HepG2 (cell line): ENCODE results near the gene FTL. TPM values are rescaled to one million over a fixed set of nuclear protein-coding genes. Genes with fewer than 3 reads are reported as not detected.

Experiments used
- ATF1 ChIP-seq: IDR thresholded peaks from 2 replicates; pipeline ENCODE4 v1.6.1; 2016; ENCODE audit warnings: mild to moderate bottlenecking, control low read depth
- EZH2 ChIP-seq: conservative IDR thresholded peaks from 2 replicates; pipeline ENCODE4 v1.6.1; 2012; ENCODE audit warnings: mild to moderate bottlenecking, low read depth, low read length, moderate library complexity
- JUN ChIP-seq: sonication (generic); formaldehyde crosslinking; IDR thresholded peaks from 2 replicates; pipeline ENCODE4 v1.4.0; 2020; ENCODE audit warnings: mild to moderate bottlenecking, missing genetic modification reagents
- KDM3A ChIP-seq: IDR thresholded peaks from 2 replicates; pipeline ENCODE4 v1.6.1; 2018; ENCODE audit warnings: low read depth, missing compliant biosample characterization
- KDM6A ChIP-seq: IDR thresholded peaks from 2 replicates; pipeline ENCODE4 v1.6.1; 2016; ENCODE audit warnings: low read depth
- MEIS2 ChIP-seq: sonication (generic); formaldehyde crosslinking; IDR thresholded peaks from 2 replicates; pipeline ENCODE4 v1.9.0; 2021; ENCODE audit warnings: mild to moderate bottlenecking, missing genetic modification reagents
- SOX6 ChIP-seq, 2 experiments: fragments of 450-650 bp in 1 of 2; sonication (generic) in 1 of 2; formaldehyde crosslinking in 1 of 2; IDR thresholded peaks; 2 replicates each; pipeline versions ENCODE4 v1.4.0 to v1.6.1; 2017 to 2020; ENCODE audit warnings: antibody characterized with exemption in 1 of 2, mild to moderate bottlenecking in 1 of 2, missing genetic modification reagents in 1 of 2
- ZEB1 ChIP-seq: IDR thresholded peaks from 2 replicates; pipeline ENCODE4 v1.6.1; 2012; ENCODE audit warnings: mild to moderate bottlenecking, low read depth, inconsistent platforms; ENCODE audit not compliant: insufficient replicate concordance
- ZNF33B ChIP-seq: sonication (generic); formaldehyde crosslinking; IDR thresholded peaks from 2 replicates; pipeline ENCODE4 v1.5.1; 2020; ENCODE audit warnings: mild to moderate bottlenecking, missing genetic modification reagents
- ZNF530 ChIP-seq: sonication (generic); formaldehyde crosslinking; IDR thresholded peaks from 2 replicates; pipeline ENCODE4 v1.5.0; 2020; ENCODE audit warnings: low read depth, mild to moderate bottlenecking, missing genetic modification reagents
- ZNF614 ChIP-seq: IDR thresholded peaks from 2 replicates; pipeline ENCODE4 v1.6.1; 2018; ENCODE audit warnings: missing biosample characterization, missing genetic modification reagents, inconsistent platforms, borderline replicate concordance
- ZNF709 ChIP-seq: sonication (generic); formaldehyde crosslinking; IDR thresholded peaks from 2 replicates; pipeline ENCODE4 v1.5.0; 2020; ENCODE audit warnings: mild to moderate bottlenecking, missing genetic modification reagents
- polyA plus RNA-seq, 8 experiments: library from polyadenylated mRNA; depleted of rRNA in 3 of 8; stranded (reverse) in 7 of 8; unstranded in 1 of 8; fragments of >200 nt; fragmentation: Illumina TruSeq in 4 of 8; extraction: Trizol in 4 of 8; gene quantifications; 2 replicates each; pipeline versions ENCODE4 v1.2.1 to v1.2.3, GENCODE V29; 2011 to 2016; ENCODE audit warnings: low read depth in 4 of 8, missing spikeins in 1 of 8, mixed read lengths in 1 of 8; ENCODE audit not compliant: insufficient read depth in 1 of 8
- total RNA-seq, 5 experiments: library from RNA; depleted of rRNA; stranded (reverse); fragments of >200 nt; fragmentation: Illumina TruSeq; extraction: Trizol; gene quantifications; 2 replicates each; pipeline ENCODE4 v1.2.3, GENCODE V29; 2016; ENCODE audit warnings: low read depth in 1 of 5
- TF ChIP-seq, protein P1 (sequence below): IDR thresholded peaks from 2 replicates; pipeline ENCODE4 v1.6.1; 2016; ENCODE audit warnings: missing genetic modification reagents, missing compliant biosample characterization
- TF ChIP-seq, protein P2 (sequence below): sonication (generic); formaldehyde crosslinking; IDR thresholded peaks from one replicate; pipeline ENCODE4 v1.5.1; 2020; ENCODE audit warnings: mild to moderate bottlenecking, missing genetic modification reagents; ENCODE audit errors: not compliant biosample characterization
- TF ChIP-seq, protein P3 (sequence below): sonication (generic); formaldehyde crosslinking; IDR thresholded peaks from 2 replicates; pipeline ENCODE4 v1.5.0; 2020; ENCODE audit warnings: missing genetic modification reagents, mild to moderate bottlenecking, borderline replicate concordance
- TF ChIP-seq, protein P4 (sequence below): sonication (generic); formaldehyde crosslinking; conservative IDR thresholded peaks from 2 replicates; pipeline ENCODE4 v1.4.0; 2020; ENCODE audit warnings: missing genetic modification reagents

FTL gene
- total and polyA plus RNA-seq, 2 of the 13 experiments (the other 11 are each of a cell fraction or from before 2014, with no cell fraction given), result 2,721 to 8,800 TPM

DNA sequence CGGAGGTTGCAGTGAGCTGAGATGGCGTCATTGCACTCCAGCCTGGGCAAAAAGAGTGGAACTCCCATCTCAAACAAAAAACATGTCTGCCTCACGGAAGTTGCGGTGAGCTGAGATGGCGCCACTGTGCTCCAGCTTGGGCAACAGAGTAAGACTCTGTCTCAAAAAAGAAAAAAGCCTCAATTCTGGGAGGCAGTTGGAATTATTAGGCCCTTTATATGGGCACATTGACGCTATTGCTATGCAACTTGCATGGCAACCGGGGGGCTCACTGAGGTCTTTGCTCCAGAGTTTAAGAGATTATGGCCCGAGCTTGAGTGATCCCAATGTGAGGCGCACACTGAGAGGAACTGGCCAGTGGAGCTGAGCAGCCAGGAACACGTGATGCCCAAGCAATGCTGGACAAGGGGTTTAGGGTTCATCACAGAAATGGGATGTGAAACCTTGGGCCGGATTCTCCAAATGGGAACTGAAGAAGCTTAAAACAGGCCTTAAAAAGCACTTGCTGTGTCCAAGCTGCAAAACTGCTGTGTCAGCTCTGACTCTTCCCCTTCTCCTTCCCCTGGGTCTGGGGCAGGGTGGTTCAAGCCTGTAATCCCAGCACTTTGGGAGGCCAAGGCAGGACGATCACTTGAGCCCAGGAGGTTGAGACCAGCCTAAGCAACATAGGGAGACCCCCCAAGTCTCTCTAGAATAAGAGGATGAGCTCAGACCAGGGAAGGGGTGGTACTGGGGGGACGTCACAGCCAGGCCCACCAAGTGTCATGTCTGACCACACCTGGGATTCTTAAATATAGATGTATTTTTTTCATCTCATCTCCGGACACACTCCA lies 2.5 kb downstream of the FTL start (continued):
- TF ChIP-seq, protein P1, sequence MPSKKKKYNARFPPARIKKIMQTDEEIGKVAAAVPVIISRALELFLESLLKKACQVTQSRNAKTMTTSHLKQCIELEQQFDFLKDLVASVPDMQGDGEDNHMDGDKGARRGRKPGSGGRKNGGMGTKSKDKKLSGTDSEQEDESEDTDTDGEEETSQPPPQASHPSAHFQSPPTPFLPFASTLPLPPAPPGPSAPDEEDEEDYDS (CRISPR knock-in tag), result peak; percentile 30; the same call in 1 of the 2 replicates
- TF ChIP-seq, protein P2, sequence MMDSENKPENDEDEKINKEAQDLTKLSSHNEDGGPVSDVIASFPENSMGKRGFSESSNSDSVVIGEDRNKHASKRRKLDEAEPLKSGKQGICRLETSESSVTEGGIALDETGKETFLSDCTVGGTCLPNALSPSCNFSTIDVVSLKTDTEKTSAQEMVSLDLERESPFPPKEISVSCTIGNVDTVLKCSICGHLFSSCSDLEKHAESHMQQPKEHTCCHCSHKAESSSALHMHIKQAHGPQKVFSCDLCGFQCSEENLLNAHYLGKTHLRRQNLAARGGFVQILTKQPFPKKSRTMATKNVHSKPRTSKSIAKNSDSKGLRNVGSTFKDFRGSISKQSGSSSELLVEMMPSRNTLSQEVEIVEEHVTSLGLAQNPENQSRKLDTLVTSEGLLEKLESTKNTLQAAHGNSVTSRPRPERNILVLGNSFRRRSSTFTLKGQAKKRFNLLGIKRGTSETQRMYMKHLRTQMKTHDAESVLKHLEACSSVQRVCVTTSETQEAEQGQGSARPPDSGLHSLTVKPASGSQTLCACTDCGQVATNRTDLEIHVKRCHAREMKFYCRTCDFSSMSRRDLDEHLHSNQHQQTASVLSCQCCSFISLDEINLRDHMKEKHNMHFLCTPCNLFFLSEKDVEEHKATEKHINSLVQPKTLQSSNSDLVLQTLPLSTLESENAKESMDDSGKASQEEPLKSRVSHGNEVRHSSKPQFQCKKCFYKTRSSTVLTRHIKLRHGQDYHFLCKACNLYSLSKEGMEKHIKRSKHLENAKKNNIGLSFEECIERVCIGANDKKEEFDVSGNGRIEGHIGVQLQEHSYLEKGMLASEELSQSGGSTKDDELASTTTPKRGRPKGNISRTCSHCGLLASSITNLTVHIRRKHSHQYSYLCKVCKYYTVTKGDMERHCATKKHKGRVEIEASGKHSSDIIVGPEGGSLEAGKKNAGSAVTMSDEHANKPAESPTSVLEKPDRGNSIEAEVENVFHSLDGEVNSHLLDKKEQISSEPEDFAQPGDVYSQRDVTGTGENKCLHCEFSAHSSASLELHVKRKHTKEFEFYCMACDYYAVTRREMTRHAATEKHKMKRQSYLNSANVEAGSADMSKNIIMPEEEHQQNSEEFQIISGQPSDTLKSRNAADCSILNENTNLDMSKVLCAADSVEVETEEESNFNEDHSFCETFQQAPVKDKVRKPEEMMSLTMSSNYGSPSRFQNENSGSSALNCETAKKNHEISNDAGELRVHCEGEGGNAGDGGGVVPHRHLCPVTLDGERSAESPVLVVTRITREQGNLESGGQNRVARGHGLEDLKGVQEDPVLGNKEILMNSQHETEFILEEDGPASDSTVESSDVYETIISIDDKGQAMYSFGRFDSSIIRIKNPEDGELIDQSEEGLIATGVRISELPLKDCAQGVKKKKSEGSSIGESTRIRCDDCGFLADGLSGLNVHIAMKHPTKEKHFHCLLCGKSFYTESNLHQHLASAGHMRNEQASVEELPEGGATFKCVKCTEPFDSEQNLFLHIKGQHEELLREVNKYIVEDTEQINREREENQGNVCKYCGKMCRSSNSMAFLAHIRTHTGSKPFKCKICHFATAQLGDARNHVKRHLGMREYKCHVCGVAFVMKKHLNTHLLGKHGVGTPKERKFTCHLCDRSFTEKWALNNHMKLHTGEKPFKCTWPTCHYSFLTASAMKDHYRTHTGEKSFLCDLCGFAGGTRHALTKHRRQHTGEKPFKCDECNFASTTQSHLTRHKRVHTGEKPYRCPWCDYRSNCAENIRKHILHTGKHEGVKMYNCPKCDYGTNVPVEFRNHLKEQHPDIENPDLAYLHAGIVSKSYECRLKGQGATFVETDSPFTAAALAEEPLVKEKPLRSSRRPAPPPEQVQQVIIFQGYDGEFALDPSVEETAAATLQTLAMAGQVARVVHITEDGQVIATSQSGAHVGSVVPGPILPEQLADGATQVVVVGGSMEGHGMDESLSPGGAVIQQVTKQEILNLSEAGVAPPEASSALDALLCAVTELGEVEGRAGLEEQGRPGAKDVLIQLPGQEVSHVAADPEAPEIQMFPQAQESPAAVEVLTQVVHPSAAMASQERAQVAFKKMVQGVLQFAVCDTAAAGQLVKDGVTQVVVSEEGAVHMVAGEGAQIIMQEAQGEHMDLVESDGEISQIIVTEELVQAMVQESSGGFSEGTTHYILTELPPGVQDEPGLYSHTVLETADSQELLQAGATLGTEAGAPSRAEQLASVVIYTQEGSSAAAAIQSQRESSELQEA, result peak; percentile 29
- TF ChIP-seq JUN (CRISPR knock-in tag), result no peak
- no peak for TF ChIP-seq ZNF530
- no peak for TF ChIP-seq MEIS2 (CRISPR knock-in tag)
- TF ChIP-seq ZNF709, result no peak
- TF ChIP-seq, protein P3, sequence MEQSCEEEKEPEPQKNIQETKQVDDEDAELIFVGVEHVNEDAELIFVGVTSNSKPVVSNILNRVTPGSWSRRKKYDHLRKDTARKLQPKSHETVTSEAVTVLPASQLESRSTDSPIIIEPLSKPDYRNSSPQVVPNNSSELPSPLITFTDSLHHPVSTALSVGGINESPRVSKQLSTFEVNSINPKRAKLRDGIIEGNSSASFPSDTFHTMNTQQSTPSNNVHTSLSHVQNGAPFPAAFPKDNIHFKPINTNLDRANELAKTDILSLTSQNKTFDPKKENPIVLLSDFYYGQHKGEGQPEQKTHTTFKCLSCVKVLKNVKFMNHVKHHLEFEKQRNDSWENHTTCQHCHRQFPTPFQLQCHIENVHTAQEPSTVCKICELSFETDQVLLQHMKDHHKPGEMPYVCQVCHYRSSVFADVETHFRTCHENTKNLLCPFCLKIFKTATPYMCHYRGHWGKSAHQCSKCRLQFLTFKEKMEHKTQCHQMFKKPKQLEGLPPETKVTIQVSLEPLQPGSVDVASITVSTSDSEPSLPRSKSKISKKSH (CRISPR knock-in tag), result no peak
- peak; percentile 10 for TF ChIP-seq ZEB1
- no peak for TF ChIP-seq KDM3A (CRISPR knock-in tag)
- TF ChIP-seq EZH2, result no peak
- TF ChIP-seq ATF1, result no peak
- no peak for TF ChIP-seq ZNF33B (CRISPR knock-in tag)
- no peak for TF ChIP-seq SOX6 (IDR thresholded peaks at IDR 0.05)
- TF ChIP-seq SOX6 (CRISPR knock-in tag; IDR thresholded peaks at IDR 0.05), result peak; percentile 62
- no peak for TF ChIP-seq ZNF614
- TF ChIP-seq, protein P4, sequence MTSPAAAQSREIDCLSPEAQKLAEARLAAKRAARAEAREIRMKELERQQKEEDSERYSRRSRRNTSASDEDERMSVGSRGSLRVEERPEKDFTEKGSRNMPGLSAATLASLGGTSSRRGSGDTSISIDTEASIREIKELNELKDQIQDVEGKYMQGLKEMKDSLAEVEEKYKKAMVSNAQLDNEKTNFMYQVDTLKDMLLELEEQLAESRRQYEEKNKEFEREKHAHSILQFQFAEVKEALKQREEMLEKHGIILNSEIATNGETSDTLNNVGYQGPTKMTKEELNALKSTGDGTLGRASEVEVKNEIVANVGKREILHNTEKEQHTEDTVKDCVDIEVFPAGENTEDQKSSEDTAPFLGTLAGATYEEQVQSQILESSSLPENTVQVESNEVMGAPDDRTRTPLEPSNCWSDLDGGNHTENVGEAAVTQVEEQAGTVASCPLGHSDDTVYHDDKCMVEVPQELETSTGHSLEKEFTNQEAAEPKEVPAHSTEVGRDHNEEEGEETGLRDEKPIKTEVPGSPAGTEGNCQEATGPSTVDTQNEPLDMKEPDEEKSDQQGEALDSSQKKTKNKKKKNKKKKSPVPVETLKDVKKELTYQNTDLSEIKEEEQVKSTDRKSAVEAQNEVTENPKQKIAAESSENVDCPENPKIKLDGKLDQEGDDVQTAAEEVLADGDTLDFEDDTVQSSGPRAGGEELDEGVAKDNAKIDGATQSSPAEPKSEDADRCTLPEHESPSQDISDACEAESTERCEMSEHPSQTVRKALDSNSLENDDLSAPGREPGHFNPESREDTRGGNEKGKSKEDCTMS, result no peak
- TF ChIP-seq KDM6A (CRISPR knock-in tag), result no peak; the same call in 1 of the 2 replicates
